Measurements from ENCODE around the gene EMC1. TPM values are rescaled to one million over a fixed set of nuclear protein-coding genes. Genes with fewer than 3 reads are reported as not detected.

EMC1 gene
- total and polyA plus RNA-seq, 2 donors (not counting 1 experiment from before 2014, with no cell fraction given), result 33.3 to 78.1 TPM

GRCh38 chr1:19169642-19170041 lies 81.7 kb downstream of the EMC1 start:
- DNase-seq (ENCODE audit: low read depth in 2 of 2), result peak; percentile 42 to 60
- TF ChIP-seq EZH2 (IDR thresholded peaks at IDR 0.05; ENCODE audit: low read length, missing control alignments), result no peak
- TF ChIP-seq, protein P1, sequence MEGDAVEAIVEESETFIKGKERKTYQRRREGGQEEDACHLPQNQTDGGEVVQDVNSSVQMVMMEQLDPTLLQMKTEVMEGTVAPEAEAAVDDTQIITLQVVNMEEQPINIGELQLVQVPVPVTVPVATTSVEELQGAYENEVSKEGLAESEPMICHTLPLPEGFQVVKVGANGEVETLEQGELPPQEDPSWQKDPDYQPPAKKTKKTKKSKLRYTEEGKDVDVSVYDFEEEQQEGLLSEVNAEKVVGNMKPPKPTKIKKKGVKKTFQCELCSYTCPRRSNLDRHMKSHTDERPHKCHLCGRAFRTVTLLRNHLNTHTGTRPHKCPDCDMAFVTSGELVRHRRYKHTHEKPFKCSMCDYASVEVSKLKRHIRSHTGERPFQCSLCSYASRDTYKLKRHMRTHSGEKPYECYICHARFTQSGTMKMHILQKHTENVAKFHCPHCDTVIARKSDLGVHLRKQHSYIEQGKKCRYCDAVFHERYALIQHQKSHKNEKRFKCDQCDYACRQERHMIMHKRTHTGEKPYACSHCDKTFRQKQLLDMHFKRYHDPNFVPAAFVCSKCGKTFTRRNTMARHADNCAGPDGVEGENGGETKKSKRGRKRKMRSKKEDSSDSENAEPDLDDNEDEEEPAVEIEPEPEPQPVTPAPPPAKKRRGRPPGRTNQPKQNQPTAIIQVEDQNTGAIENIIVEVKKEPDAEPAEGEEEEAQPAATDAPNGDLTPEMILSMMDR (conservative IDR thresholded peaks at IDR 0.05 in 1 of 2, IDR thresholded peaks at IDR 0.05 in 1 of 2; ENCODE audit: low read depth in 1 of 2, low read length in 2 of 2), result no peak
- Histone ChIP-seq H3K27ac (ENCODE audit: insufficient read depth, low read length) (no peak overlapping the region), H3K27me3 (ENCODE audit: control insufficient read depth, insufficient read depth, low read length) (no peaks in the 10 kb centered on the region), H3K79me2 (ENCODE audit: control insufficient read depth, insufficient read depth, low read length) (peaks cover 3% of the 10 kb centered on the region), H3K9me3 (ENCODE audit: control insufficient read depth, insufficient read depth, low read depth, low read length) (no peaks in the 10 kb centered on the region), H3K36me3 (ENCODE audit: control insufficient read depth, insufficient read depth, low read length) (peaks cover 24% of the 10 kb centered on the region), H2AFZ (ENCODE audit: low read length) (no peak overlapping the region), H3K4me3 (replicated peaks in 1 of 4; ENCODE audit: control extremely low read depth in 1 of 4, insufficient read depth in 1 of 4, low read depth in 3 of 4, low read length in 4 of 4) (no peak overlapping the region), H3K9ac (ENCODE audit: insufficient read depth, low read length) (no peak overlapping the region), H3K4me1 (ENCODE audit: control insufficient read depth, extremely low read depth, insufficient read depth, low read length) (peaks cover 7% of the 10 kb centered on the region), H3K4me2 (ENCODE audit: extremely low read depth, insufficient read depth, low read length) (no peak overlapping the region), H4K20me1 (ENCODE audit: control insufficient read depth, extremely low read depth, insufficient read depth, low read length) (no peaks in the 10 kb centered on the region)

GRCh38 chr1:19167140-19167539 lies 84.2 kb downstream of the EMC1 start:
- no peak overlapping the region for H3K9ac ChIP-seq (ENCODE audit: insufficient read depth, low read length)
- H3K27me3 ChIP-seq (ENCODE audit: control insufficient read depth, insufficient read depth, low read length), result no peaks in the 10 kb centered on the region
- no peak overlapping the region for H3K4me2 ChIP-seq (ENCODE audit: extremely low read depth, insufficient read depth, low read length)
- H3K9me3 ChIP-seq (ENCODE audit: control insufficient read depth, insufficient read depth, low read depth, low read length), result no peaks in the 10 kb centered on the region
- H3K4me1 ChIP-seq (ENCODE audit: control insufficient read depth, extremely low read depth, insufficient read depth, low read length), result peaks cover 16% of the 10 kb centered on the region
- TF ChIP-seq, protein P1 (conservative IDR thresholded peaks at IDR 0.05 in 1 of 2, IDR thresholded peaks at IDR 0.05 in 1 of 2; ENCODE audit: low read depth in 1 of 2, low read length in 2 of 2), result no peak
- no peak for TF ChIP-seq EZH2 (IDR thresholded peaks at IDR 0.05; ENCODE audit: low read length, missing control alignments)
- H2AFZ ChIP-seq (ENCODE audit: low read length), result no peak overlapping the region
- peaks cover 2% of the 10 kb centered on the region for H4K20me1 ChIP-seq (ENCODE audit: control insufficient read depth, extremely low read depth, insufficient read depth, low read length)
- no peak overlapping the region for H3K4me3 ChIP-seq (replicated peaks in 1 of 4; ENCODE audit: control extremely low read depth in 1 of 4, insufficient read depth in 1 of 4, low read depth in 3 of 4, low read length in 4 of 4)
- peaks cover 23% of the 10 kb centered on the region for H3K36me3 ChIP-seq (ENCODE audit: control insufficient read depth, insufficient read depth, low read length)
- no peak for DNase-seq (ENCODE audit: low read depth in 2 of 2)
- H3K27ac ChIP-seq (ENCODE audit: insufficient read depth, low read length), result no peak overlapping the region
- peaks cover 3% of the 10 kb centered on the region for H3K79me2 ChIP-seq (ENCODE audit: control insufficient read depth, insufficient read depth, low read length)

GRCh38 chr1:19166066-19166465 lies 85.3 kb downstream of the EMC1 start:
- Histone ChIP-seq H4K20me1 (ENCODE audit: control insufficient read depth, extremely low read depth, insufficient read depth, low read length) (peaks cover 2% of the 10 kb centered on the region), H3K4me1 (ENCODE audit: control insufficient read depth, extremely low read depth, insufficient read depth, low read length) (peaks cover 16% of the 10 kb centered on the region), H3K4me3 (replicated peaks in 1 of 4; ENCODE audit: control extremely low read depth in 1 of 4, insufficient read depth in 1 of 4, low read depth in 3 of 4, low read length in 4 of 4) (no peak overlapping the region), H2AFZ (ENCODE audit: low read length) (no peak overlapping the region), H3K79me2 (ENCODE audit: control insufficient read depth, insufficient read depth, low read length) (peaks cover 3% of the 10 kb centered on the region), H3K27me3 (ENCODE audit: control insufficient read depth, insufficient read depth, low read length) (no peaks in the 10 kb centered on the region), H3K9ac (ENCODE audit: insufficient read depth, low read length) (no peak overlapping the region), H3K4me2 (ENCODE audit: extremely low read depth, insufficient read depth, low read length) (no peak overlapping the region), H3K36me3 (ENCODE audit: control insufficient read depth, insufficient read depth, low read length) (peaks cover 27% of the 10 kb centered on the region), H3K27ac (ENCODE audit: insufficient read depth, low read length) (no peak overlapping the region), H3K9me3 (ENCODE audit: control insufficient read depth, insufficient read depth, low read depth, low read length) (no peaks in the 10 kb centered on the region)
- no peak for DNase-seq (ENCODE audit: low read depth in 2 of 2)
- TF ChIP-seq, protein P1 (conservative IDR thresholded peaks at IDR 0.05 in 1 of 2, IDR thresholded peaks at IDR 0.05 in 1 of 2; ENCODE audit: low read depth in 1 of 2, low read length in 2 of 2), result no peak
- no peak for TF ChIP-seq EZH2 (IDR thresholded peaks at IDR 0.05; ENCODE audit: low read length, missing control alignments)

Other genes starting within 250 kb of the EMC1 start
- gene UBR4, start 41.3 kb downstream of the EMC1 start, total RNA-seq, result 89.9 and 164 TPM in 2 replicates
- gene UBR4, start 41.3 kb downstream of the EMC1 start, polyA plus RNA-seq, result 32.0 and 44.5 TPM in 2 replicates
- 12.6 and 16.4 TPM in 2 replicates for gene MRTO4, start 281 bp upstream of the EMC1 start, total RNA-seq
- gene MRTO4, start 281 bp upstream of the EMC1 start, polyA plus RNA-seq, result 28.6 and 53.3 TPM in 2 replicates
- 0.33 and 0.51 TPM in 2 replicates for gene AKR7A3, start 37.2 kb upstream of the EMC1 start, total RNA-seq
- 0.11 and 0.12 TPM in 2 replicates for gene AKR7A3, start 37.2 kb upstream of the EMC1 start, polyA plus RNA-seq
- 57.0 and 63.6 TPM in 2 replicates for gene AKR7A2, start 60.6 kb upstream of the EMC1 start, total RNA-seq
- gene AKR7A2, start 60.6 kb upstream of the EMC1 start, polyA plus RNA-seq, result 31.3 and 38.0 TPM in 2 replicates
- 18.3 and 18.7 TPM in 2 replicates for gene SLC66A1, start 60.8 kb upstream of the EMC1 start, total RNA-seq
- 7.1 and 10.3 TPM in 2 replicates for gene SLC66A1, start 60.8 kb upstream of the EMC1 start, polyA plus RNA-seq
- 77.6 and 104 TPM in 2 replicates for gene CAPZB, start 234.0 kb upstream of the EMC1 start, total RNA-seq
- 495 and 519 TPM in 2 replicates for gene CAPZB, start 234.0 kb upstream of the EMC1 start, polyA plus RNA-seq